GM23248 (cell line): ENCODE results near the gene MAP3K5. TPM values are rescaled to one million over a fixed set of nuclear protein-coding genes. Genes with fewer than 3 reads are reported as not detected.

Experiments used
- DNase-seq: peaks from one replicate; pipeline ENCODE4 v3.0.0-alpha.2; 2015
- H2AFZ ChIP-seq: fragments of 200-600 bp; sonication (generic); 2 replicates; pipeline ENCODE4 v1.6.1; 2016; ENCODE audit warnings: antibody characterized with exemption
- H3F3A ChIP-seq: fragments of 200-600 bp; sonication (generic); 2 replicates; pipeline ENCODE4 v1.6.1; 2016; ENCODE audit warnings: mild to moderate bottlenecking, antibody characterized with exemption, mixed run types; ENCODE audit not compliant: insufficient read depth
- H3K27ac ChIP-seq: fragments of 200-600 bp; sonication (generic); 2 replicates; pipeline ENCODE4 v1.5.1; 2016; ENCODE audit warnings: mild to moderate bottlenecking
- H3K27me3 ChIP-seq: fragments of 200-600 bp; sonication (generic); replicated peaks from 2 replicates; pipeline ENCODE4 v1.6.1; 2016; ENCODE audit warnings: mild to moderate bottlenecking; ENCODE audit not compliant: insufficient read depth
- H3K36me3 ChIP-seq: fragments of 200-600 bp; sonication (generic); 2 replicates; pipeline ENCODE4 v1.6.1; 2016; ENCODE audit warnings: low read depth, mild to moderate bottlenecking
- H3K4me1 ChIP-seq: fragments of 200-600 bp; sonication (generic); 2 replicates; pipeline ENCODE4 v1.6.1; 2016; ENCODE audit warnings: mild to moderate bottlenecking; ENCODE audit not compliant: insufficient read depth
- H3K4me2 ChIP-seq: fragments of 200-600 bp; sonication (generic); one replicate; pipeline ENCODE4 v1.6.1; 2016; ENCODE audit warnings: mild to moderate bottlenecking; ENCODE audit not compliant: unreplicated experiment
- H3K4me3 ChIP-seq: fragments of 200-600 bp; sonication (generic); 2 replicates; pipeline ENCODE4 v1.5.1; 2016; ENCODE audit warnings: mild to moderate bottlenecking
- H3K79me2 ChIP-seq: fragments of 200-600 bp; sonication (generic); 2 replicates; pipeline ENCODE4 v1.6.1; 2016; ENCODE audit warnings: mild to moderate bottlenecking; ENCODE audit not compliant: insufficient read depth
- H3K9ac ChIP-seq: fragments of 200-600 bp; sonication (generic); 2 replicates; pipeline ENCODE4 v1.6.1; 2016; ENCODE audit warnings: mild to moderate bottlenecking
- H3K9me2 ChIP-seq: fragments of 200-600 bp; sonication (generic); 2 replicates; pipeline ENCODE4 v1.6.1; 2016; ENCODE audit warnings: mixed run types, mild to moderate bottlenecking, moderate library complexity; ENCODE audit not compliant: insufficient read depth
- H3K9me3 ChIP-seq: fragments of 200-600 bp; sonication (generic); one replicate; pipeline ENCODE4 v1.6.1; 2017; ENCODE audit warnings: low read depth
- H4K20me1 ChIP-seq: fragments of 200-600 bp; sonication (generic); 2 replicates; pipeline ENCODE4 v1.6.0; 2016; ENCODE audit not compliant: insufficient read depth
- EZH2 ChIP-seq: fragments of 200-600 bp; sonication (generic); IDR thresholded peaks from 2 replicates; pipeline ENCODE4 v1.6.1; 2018; ENCODE audit warnings: antibody characterized with exemption, mild to moderate bottlenecking; ENCODE audit not compliant: insufficient read depth, poor library complexity, severe bottlenecking
- EZH2phosphoT487 ChIP-seq: fragments of 200-600 bp; sonication (generic); IDR thresholded peaks from 2 replicates; pipeline ENCODE4 v1.6.1; 2018; ENCODE audit warnings: antibody characterized with exemption, moderate library complexity, mild to moderate bottlenecking, low read depth; ENCODE audit not compliant: insufficient read depth
- WGBS, 2 experiments: methylation state at CpG; one replicate each; pipeline ENCODE4 v1.1.6; 2015 to 2017; ENCODE audit warnings: low lambda C conversion rate in 2 of 2, low coverage in 1 of 2; ENCODE audit errors: missing lambda C conversion rate in 2 of 2; 5-methylcytosine and 5-hydroxymethylcytosine counted together
- in situ Hi-C: fragments of 300-500 bp; cut with MboI; formaldehyde crosslinking; loops from 2 replicates; pipeline ENCODE4 v1.15.0; 2020
- polyA plus RNA-seq: library from polyadenylated mRNA; unstranded; fragments of >200 nt; fragmentation: Nextera tagmentation; extraction: Ambion mirVana; gene quantifications from 2 replicates; pipeline ENCODE4 v1.2.1, GENCODE V29; 2016
- total RNA-seq: library from RNA; depleted of rRNA; stranded (reverse); fragments of >200 nt; shearing (Covaris generic); gene quantifications from 2 replicates; pipeline ENCODE4 v1.2.3, GENCODE V29; 2014

The MAP3K5 gene
- total and polyA plus RNA-seq, 2 experiments from 2014 or later, result 1.4 to 4.1 TPM

DNA sequence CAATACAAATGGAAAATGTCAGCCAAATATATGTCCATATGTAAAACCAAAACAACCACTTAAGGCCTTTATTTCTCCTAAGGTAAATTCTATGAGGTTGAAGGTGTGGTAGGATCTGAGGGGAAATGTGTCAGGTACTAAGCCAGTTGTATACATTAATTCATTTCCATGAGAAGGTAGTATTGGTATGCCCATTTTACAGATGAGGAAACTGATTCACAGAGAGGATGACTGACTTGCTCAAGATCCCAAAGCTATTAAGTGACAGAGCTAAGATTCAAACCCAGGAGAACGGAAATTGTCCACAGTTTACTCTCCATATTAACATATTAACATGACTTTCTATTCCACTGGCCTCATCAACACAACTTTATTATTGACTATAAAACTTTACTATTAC lies 177.9 kb downstream of the MAP3K5 start:
- no peaks in the 10 kb centered on the region for H3K9me2 ChIP-seq
- H3F3A ChIP-seq, result peaks cover 11% of the 10 kb centered on the region
- no peak overlapping the region for H3K4me3 ChIP-seq
- no peak overlapping the region for H3K4me2 ChIP-seq
- H3K27me3 ChIP-seq, result no peaks in the 10 kb centered on the region
- no peaks in the 10 kb centered on the region for H4K20me1 ChIP-seq
- no peaks in the 10 kb centered on the region for H3K36me3 ChIP-seq
- H3K9me3 ChIP-seq, result no peaks in the 10 kb centered on the region
- H3K27ac ChIP-seq, result no peak overlapping the region
- H3K79me2 ChIP-seq, result no peaks in the 10 kb centered on the region
- TF ChIP-seq EZH2phosphoT487, result no peak
- no peak for TF ChIP-seq EZH2
- 97 to 100% methylated on average over 1 of the region's 1 CpG for WGBS, 2 experiments
- H3K9ac ChIP-seq, result no peak overlapping the region
- in situ Hi-C loops, result no loop called here
- DNase-seq, result no peak
- no peak overlapping the region for H2AFZ ChIP-seq
- H3K4me1 ChIP-seq, result peaks cover 12% of the 10 kb centered on the region

DNA sequence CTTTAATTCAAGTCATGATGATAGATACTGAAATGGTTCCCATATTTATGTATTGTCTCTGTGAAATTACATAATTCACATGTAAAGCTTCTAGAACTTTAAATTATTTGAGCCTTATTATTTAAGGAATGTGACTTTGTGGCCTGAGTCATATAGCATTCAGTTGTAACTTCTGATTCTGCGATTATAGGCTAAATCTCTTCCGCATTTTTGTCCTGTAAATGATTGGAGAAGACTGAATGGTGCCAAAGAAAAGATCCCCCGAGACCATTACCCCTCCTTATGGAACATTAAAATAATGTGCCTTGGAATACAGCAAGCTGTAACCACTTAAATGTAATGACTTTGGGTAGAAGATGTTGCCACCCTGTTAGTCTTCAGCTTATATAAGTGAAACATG lies 178.8 kb downstream of the MAP3K5 start:
- peaks cover 21% of the 10 kb centered on the region for H3K4me1 ChIP-seq
- peaks cover 20% of the 10 kb centered on the region for H3F3A ChIP-seq
- 79 to 81% methylated on average over 3 of the region's 3 CpGs for WGBS, 2 experiments
- no peak overlapping the region for H3K4me2 ChIP-seq
- no peak overlapping the region for H2AFZ ChIP-seq
- H3K27ac ChIP-seq, result no peak overlapping the region
- no peaks in the 10 kb centered on the region for H3K36me3 ChIP-seq
- no peaks in the 10 kb centered on the region for H3K27me3 ChIP-seq
- no peak overlapping the region for H3K9ac ChIP-seq
- H4K20me1 ChIP-seq, result no peaks in the 10 kb centered on the region
- H3K9me2 ChIP-seq, result no peaks in the 10 kb centered on the region
- H3K4me3 ChIP-seq, result no peak overlapping the region
- no peaks in the 10 kb centered on the region for H3K9me3 ChIP-seq
- in situ Hi-C loops, result no loop called here
- DNase-seq, result peak; percentile 4
- no peaks in the 10 kb centered on the region for H3K79me2 ChIP-seq
- no peak for TF ChIP-seq EZH2
- TF ChIP-seq EZH2phosphoT487, result no peak

DNA sequence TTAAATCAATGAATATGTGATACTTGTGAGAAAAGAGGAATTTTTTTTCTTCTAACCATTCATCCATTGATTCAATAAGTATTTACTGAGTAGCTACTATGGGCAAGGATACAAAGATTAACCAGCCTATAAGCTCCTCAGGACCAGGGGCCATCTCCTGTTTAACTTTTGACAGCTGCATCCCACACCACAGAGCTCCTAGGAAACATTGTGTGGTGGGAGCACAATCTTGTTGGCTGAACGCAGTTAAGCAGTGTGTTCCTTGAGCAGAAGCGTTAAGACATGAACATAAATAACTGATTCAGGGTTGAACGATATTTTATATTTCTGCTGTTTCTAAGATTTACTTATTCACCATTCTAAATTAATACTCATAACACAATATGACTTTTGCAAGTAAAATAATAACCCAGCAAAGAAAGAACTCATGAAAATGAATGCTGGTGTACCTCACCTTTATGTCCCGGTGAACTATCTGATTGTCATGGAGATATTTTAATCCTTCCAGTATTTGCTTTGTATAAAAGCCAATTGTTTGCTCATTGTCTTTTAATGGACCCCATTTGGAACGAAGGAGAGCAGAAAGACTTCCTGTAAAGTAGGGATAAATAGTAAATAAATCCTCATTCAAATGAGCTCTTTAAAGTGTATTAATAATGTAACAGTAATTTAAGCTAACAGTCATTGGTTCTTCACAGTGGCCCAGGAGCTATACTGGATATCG lies 179.4 kb downstream of the MAP3K5 start:
- Histone ChIP-seq H3K4me2 (no peak overlapping the region), H3K4me1 (peaks cover 24% of the 10 kb centered on the region), H3K79me2 (no peaks in the 10 kb centered on the region), H4K20me1 (no peaks in the 10 kb centered on the region), H3K36me3 (no peaks in the 10 kb centered on the region), H2AFZ (no peak overlapping the region), H3K27ac (no peak overlapping the region), H3K9me3 (no peaks in the 10 kb centered on the region), H3F3A (peaks cover 24% of the 10 kb centered on the region), H3K27me3 (no peaks in the 10 kb centered on the region), H3K4me3 (no peak overlapping the region), H3K9ac (no peak overlapping the region), H3K9me2 (no peaks in the 10 kb centered on the region)
- in situ Hi-C loops, result no loop called here
- 86 to 87% methylated on average over 6 of the region's 6 CpGs for WGBS, 2 experiments
- DNase-seq, result no peak
- TF ChIP-seq EZH2, result no peak

DNA sequence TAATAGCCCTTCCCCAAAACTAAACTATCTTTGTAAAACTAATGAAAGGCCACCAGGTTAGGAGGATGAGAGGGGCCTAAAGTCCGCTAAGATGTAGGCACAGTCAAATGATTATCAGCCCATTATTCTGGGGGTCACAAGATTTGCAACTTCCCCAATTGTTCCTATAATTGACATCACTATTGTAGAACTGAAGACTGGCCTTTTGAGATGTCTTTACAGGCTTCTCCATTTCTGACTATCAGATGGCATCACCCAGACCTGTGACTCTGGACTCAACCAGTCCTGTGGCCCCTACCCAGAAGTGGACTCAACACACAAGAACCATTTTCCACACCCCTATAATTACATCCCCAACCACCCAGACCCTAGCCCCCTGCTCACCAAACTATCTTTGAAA lies 180.5 kb downstream of the MAP3K5 start:
- 100% methylated on average over 1 of the region's 1 CpG for WGBS, 2 experiments
- peaks cover 34% of the 10 kb centered on the region for H3K4me1 ChIP-seq

More for the DNA sequence above, 180.5 kb downstream of the MAP3K5 start:
- Histone ChIP-seq H3K79me2 (no peaks in the 10 kb centered on the region), H3K36me3 (no peaks in the 10 kb centered on the region), H3K4me2 (no peak overlapping the region), H3K9me3 (no peaks in the 10 kb centered on the region), H3K4me3 (no peak overlapping the region), H3K9me2 (no peaks in the 10 kb centered on the region), H2AFZ (no peak overlapping the region), H3K27ac (no peak overlapping the region), H4K20me1 (no peaks in the 10 kb centered on the region), H3F3A (peaks cover 34% of the 10 kb centered on the region), H3K27me3 (no peaks in the 10 kb centered on the region), H3K9ac (no peak overlapping the region)
- DNase-seq, result no peak
- no peak for TF ChIP-seq EZH2
- TF ChIP-seq EZH2phosphoT487, result no peak
- in situ Hi-C loops, result no loop called here
